ENCODE results near the gene OVCH2. TPM values are rescaled to one million over a fixed set of nuclear protein-coding genes. Genes with fewer than 3 reads are reported as not detected.
"Not testable (repeated sequence)": the region's sequence is repeated elsewhere in the genome, so short reads cannot be mapped to it uniquely, and the experiment has no call there.

Gene OVCH2
- 10 to 100 TPM in 2 of 4 donors, 1 to 10 TPM in 2; 6.2 to 44.0 (median 20.3) TPM for total RNA-seq

- H3K27ac ChIP-seq = no peak within 1 kb of the TSS
- H3K27me3 ChIP-seq = no peaks in the 10 kb centered on the region
- WGBS = 84% methylated on average over 2 of the region's 2 CpGs
- no peak within 1 kb of the TSS for H3K4me3 ChIP-seq
- H3K36me3 ChIP-seq = no peaks in the 10 kb centered on the region
- H3K4me1 ChIP-seq = no peaks in the 10 kb centered on the region
- TF ChIP-seq EP300 (IDR thresholded peaks at IDR 0.05) (no peak), POLR2A (IDR thresholded peaks at IDR 0.05) (no peak), POLR2AphosphoS5 (IDR thresholded peaks at IDR 0.05) (no peak), CTCF (IDR thresholded peaks at IDR 0.05) (no peak)
- no peak for DNase-seq (ENCODE audit: low spot score in 2 of 2)
- no peaks in the 10 kb centered on the region for H3K9me3 ChIP-seq
Measured at GRCh38 chr11:7706377-7706776, at the start of gene OVCH2. Gene OVCH2, minus strand, starts transcription at chr11:7706477. Its CDS starts 83 bp downstream, at chr11:7706394.

- no peaks in the 10 kb centered on the region for H3K36me3 ChIP-seq
- no peaks in the 10 kb centered on the region for H3K4me1 ChIP-seq
- 85% methylated on average over 2 of the region's 2 CpGs for WGBS
- no peak for DNase-seq (ENCODE audit: low spot score in 2 of 2)
- no peaks in the 10 kb centered on the region for H3K9me3 ChIP-seq
- no peak overlapping the region for H3K27ac ChIP-seq
- TF ChIP-seq EP300 (IDR thresholded peaks at IDR 0.05) = no peak
- TF ChIP-seq POLR2A (IDR thresholded peaks at IDR 0.05) = no peak
- no peak for TF ChIP-seq POLR2AphosphoS5 (IDR thresholded peaks at IDR 0.05)
- no peak for TF ChIP-seq CTCF (IDR thresholded peaks at IDR 0.05)
- H3K27me3 ChIP-seq = no peaks in the 10 kb centered on the region
- H3K4me3 ChIP-seq = no peak overlapping the region
Measured at GRCh38 chr11:7749456-7749855, 43.2 kb upstream of the OVCH2 start.

GRCh38 chr11:7734767-7735166, 28.5 kb upstream of the OVCH2 start:
- not testable (repeated sequence) for H3K27ac ChIP-seq; DNase-seq (ENCODE audit: low spot score in 2 of 2); H3K4me1 ChIP-seq; H3K4me3 ChIP-seq; H3K9me3 ChIP-seq; H3K36me3 ChIP-seq; H3K27me3 ChIP-seq
- 80% methylated on average over 7 of the region's 14 CpGs for WGBS

GRCh38 chr11:7714786-7715185, 8.5 kb upstream of the OVCH2 start:
- WGBS = 60% methylated on average over 3 of the region's 3 CpGs
- H3K4me1 ChIP-seq = no peaks in the 10 kb centered on the region
- TF ChIP-seq CTCF (IDR thresholded peaks at IDR 0.05) (no peak), POLR2A (IDR thresholded peaks at IDR 0.05) (no peak), EP300 (IDR thresholded peaks at IDR 0.05) (no peak), POLR2AphosphoS5 (IDR thresholded peaks at IDR 0.05) (no peak)
- H3K9me3 ChIP-seq = no peaks in the 10 kb centered on the region
- H3K27me3 ChIP-seq = no peaks in the 10 kb centered on the region
- H3K27ac ChIP-seq = no peak overlapping the region
- DNase-seq (ENCODE audit: low spot score in 2 of 2) = no peak
- no peak overlapping the region for H3K4me3 ChIP-seq
- H3K36me3 ChIP-seq = no peaks in the 10 kb centered on the region

DNA sequence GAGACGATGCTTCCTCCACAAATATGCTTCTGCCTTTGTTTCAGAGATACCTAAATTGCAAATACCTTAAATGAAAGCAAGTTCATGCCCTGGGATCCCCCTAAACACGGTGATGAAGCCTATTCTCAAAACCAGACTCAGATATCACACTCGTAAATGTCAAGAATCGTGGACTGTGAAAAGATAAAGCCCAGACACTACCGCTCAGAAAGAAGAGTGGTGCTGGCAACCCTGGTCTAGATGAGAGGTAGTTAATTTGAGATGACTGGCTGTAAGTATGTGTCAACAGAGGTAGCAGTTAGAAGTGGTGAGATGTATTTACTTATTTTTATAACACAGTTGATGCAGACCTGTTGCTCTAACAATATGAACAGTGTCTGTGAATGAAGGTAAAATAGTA, 2.5 kb downstream of the OVCH2 start:
- DNase-seq (ENCODE audit: low spot score in 2 of 2) = no peak
- WGBS = 65% methylated on average over 5 of the region's 5 CpGs
- no peaks in the 10 kb centered on the region for H3K9me3 ChIP-seq
- TF ChIP-seq POLR2AphosphoS5 (IDR thresholded peaks at IDR 0.05) = no peak
- no peaks in the 10 kb centered on the region for H3K36me3 ChIP-seq
- no peak overlapping the region for H3K27ac ChIP-seq
- no peak overlapping the region for H3K4me3 ChIP-seq
- H3K4me1 ChIP-seq = no peaks in the 10 kb centered on the region
- no peaks in the 10 kb centered on the region for H3K27me3 ChIP-seq

DNA sequence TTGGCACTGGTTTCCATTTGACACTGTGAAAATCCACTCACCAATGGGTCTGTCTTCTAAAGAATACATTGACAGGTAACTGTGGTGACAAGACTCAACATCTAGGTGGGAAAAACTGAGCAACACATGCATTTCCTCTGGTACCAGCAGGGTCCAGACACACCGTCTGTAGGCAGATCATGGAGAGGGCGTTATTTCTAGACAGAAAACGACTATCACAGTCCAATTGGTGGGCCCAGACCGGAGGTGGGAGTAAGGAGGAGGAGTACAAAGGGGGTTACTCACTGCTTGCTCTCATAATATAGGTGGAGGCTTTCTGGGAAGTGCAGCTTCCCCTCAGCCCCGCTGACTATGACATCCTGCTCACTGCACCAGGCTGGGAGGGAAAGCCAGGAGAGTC, 9.9 kb downstream of the OVCH2 start:
- Histone ChIP-seq H3K4me3 (no peak overlapping the region), H3K27ac (no peak overlapping the region), H3K4me1 (peaks cover 3% of the 10 kb centered on the region), H3K36me3 (no peaks in the 10 kb centered on the region), H3K9me3 (no peaks in the 10 kb centered on the region), H3K27me3 (peaks cover 8% of the 10 kb centered on the region)
- TF ChIP-seq EP300 (IDR thresholded peaks at IDR 0.05) (no peak), CTCF (IDR thresholded peaks at IDR 0.05) (no peak), POLR2A (IDR thresholded peaks at IDR 0.05) (no peak), POLR2AphosphoS5 (IDR thresholded peaks at IDR 0.05) (no peak)
- no peak for DNase-seq (ENCODE audit: low spot score in 2 of 2)
- WGBS = 83% methylated on average over 5 of the region's 5 CpGs
